IPS DF 6.9 (cell line): ENCODE results near the gene BLTP1.
"Not testable (repeated sequence)": the region's sequence is repeated elsewhere in the genome, so short reads cannot be mapped to it uniquely, and the experiment has no call there.

Experiments
- DNase-seq: peaks from one replicate; pipeline ENCODE4 v3.0.0-alpha.2; 2013; ENCODE audit warnings: low read depth, low spot score
- H3K27ac ChIP-seq: one replicate; pipeline ENCODE4 v1.5.1; 2013; ENCODE audit warnings: low read length, control low read depth
- H3K27me3 ChIP-seq: 2 replicates; pipeline ENCODE4 v1.6.1; 2013; ENCODE audit warnings: mild to moderate bottlenecking, low read length; ENCODE audit not compliant: control insufficient read depth, insufficient read depth
- H3K36me3 ChIP-seq: 2 replicates; pipeline ENCODE4 v1.6.1; 2013; ENCODE audit warnings: low read length; ENCODE audit not compliant: control insufficient read depth, insufficient read depth
- H3K4me1 ChIP-seq: 2 replicates; pipeline ENCODE4 v1.6.1; 2013; ENCODE audit warnings: low read length; ENCODE audit not compliant: control insufficient read depth, insufficient read depth
- H3K4me3 ChIP-seq: 2 replicates; pipeline ENCODE4 v1.5.1; 2013; ENCODE audit warnings: mild to moderate bottlenecking, low read length
- H3K9me3 ChIP-seq: 2 replicates; pipeline ENCODE4 v1.6.1; 2013; ENCODE audit warnings: low read length, inconsistent platforms; ENCODE audit not compliant: control insufficient read depth, insufficient read depth
- WGBS: extraction: QIAGEN DNeasy Blood & Tissue Kit; methylation state at CpG from one replicate; pipeline ENCODE4 v1.1.7; 2013; ENCODE audit warnings: mixed read lengths, missing lambda C conversion rate; ENCODE audit not compliant: insufficient read length, insufficient coverage; 5-methylcytosine and 5-hydroxymethylcytosine counted together

The BLTP1 gene, protein sequence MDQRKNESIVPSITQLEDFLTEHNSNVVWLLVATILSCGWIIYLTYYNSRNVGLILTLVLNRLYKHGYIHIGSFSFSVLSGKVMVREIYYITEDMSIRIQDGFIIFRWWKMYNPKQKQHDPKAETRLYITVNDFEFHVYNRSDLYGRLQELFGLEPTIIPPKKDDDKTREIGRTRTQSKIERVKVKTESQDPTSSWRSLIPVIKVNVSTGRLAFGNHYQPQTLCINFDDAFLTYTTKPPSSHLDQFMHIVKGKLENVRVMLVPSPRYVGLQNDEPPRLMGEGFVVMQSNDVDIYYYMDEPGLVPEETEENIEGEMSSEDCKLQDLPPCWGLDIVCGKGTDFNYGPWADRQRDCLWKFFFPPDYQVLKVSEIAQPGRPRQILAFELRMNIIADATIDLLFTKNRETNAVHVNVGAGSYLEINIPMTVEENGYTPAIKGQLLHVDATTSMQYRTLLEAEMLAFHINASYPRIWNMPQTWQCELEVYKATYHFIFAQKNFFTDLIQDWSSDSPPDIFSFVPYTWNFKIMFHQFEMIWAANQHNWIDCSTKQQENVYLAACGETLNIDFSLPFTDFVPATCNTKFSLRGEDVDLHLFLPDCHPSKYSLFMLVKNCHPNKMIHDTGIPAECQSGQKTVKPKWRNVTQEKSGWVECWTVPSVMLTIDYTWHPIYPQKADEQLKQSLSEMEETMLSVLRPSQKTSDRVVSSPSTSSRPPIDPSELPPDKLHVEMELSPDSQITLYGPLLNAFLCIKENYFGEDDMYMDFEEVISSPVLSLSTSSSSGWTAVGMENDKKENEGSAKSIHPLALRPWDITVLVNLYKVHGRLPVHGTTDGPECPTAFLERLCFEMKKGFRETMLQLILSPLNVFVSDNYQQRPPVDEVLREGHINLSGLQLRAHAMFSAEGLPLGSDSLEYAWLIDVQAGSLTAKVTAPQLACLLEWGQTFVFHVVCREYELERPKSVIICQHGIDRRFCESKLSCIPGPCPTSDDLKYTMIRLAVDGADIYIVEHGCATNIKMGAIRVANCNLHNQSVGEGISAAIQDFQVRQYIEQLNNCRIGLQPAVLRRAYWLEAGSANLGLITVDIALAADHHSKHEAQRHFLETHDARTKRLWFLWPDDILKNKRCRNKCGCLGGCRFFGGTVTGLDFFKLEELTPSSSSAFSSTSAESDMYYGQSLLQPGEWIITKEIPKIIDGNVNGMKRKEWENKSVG (N-terminal part only)

GRCh38 chr4:122151982-122152710 is at the start of gene BLTP1:
Gene BLTP1 (plus strand): TSS chr4:122152331. CDS start chr4:122170648, 18,317 bp downstream.
- WGBS = no CpG with 5 or more reads among the region's 53 CpGs
- no peaks in the 10 kb centered on the region for H3K36me3 ChIP-seq
- H3K9me3 ChIP-seq = no peaks in the 10 kb centered on the region
- H3K27me3 ChIP-seq = no peaks in the 10 kb centered on the region
- DNase-seq = peak; percentile 64
- 0 out of 2 replicates have a peak, but pooled peaks cover 1% of the 10 kb centered on the region for H3K4me1 ChIP-seq
- peak within 1 kb of the TSS; percentile 76 for H3K4me3 ChIP-seq
- no peak within 1 kb of the TSS for H3K27ac ChIP-seq

DNA sequence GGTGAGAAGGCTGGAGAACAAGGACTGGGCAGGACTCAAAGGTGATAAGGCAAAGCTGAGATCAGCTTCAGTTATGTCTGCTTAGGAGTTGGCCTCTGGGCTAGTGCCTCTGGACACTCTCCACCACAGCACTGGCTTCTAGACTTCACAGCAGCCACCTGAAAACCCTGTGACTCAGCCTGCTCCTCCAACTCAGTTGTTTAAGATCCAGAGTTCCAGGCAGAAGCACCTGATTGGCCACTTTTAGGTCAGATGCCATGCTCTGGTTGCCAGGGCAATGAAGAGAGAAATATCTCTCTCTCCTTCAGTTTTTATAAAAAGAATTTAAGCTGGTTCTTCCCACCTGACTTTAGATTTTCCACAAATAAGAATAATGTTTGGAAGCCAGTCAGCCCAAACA is 47.9 kb upstream of the BLTP1 start:
- no peak for DNase-seq
- Histone ChIP-seq H3K9me3 (no peaks in the 10 kb centered on the region), H3K36me3 (no peaks in the 10 kb centered on the region), H3K4me1 (peaks cover 3% of the 10 kb centered on the region), H3K4me3 (no peak overlapping the region), H3K27ac (no peak overlapping the region), H3K27me3 (peaks cover 2% of the 10 kb centered on the region; the same call in 1 of the 2 replicates)

DNA sequence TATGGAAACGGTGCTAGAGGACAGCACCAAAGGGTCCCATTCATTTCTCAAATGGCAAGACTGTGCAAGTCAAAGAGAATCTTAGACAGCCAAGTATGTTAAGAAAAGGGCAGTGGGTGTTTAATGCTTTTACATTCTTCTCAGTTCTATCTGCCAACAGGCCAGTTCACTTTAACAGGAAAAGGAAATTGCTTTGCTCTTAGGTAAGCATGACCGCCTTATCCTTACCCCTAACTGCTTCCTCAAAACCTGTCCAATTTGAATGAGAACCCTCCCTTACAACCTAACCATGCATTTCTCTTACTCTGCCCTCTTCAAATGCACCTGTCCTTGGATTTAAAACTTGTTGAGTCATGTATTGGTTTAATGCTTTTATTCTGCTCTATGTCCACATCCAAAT is 44.5 kb upstream of the BLTP1 start:
- DNase-seq = no peak
- no CpG with 5 or more reads among the region's 2 CpGs for WGBS
- no peak overlapping the region for H3K27ac ChIP-seq

DNA sequence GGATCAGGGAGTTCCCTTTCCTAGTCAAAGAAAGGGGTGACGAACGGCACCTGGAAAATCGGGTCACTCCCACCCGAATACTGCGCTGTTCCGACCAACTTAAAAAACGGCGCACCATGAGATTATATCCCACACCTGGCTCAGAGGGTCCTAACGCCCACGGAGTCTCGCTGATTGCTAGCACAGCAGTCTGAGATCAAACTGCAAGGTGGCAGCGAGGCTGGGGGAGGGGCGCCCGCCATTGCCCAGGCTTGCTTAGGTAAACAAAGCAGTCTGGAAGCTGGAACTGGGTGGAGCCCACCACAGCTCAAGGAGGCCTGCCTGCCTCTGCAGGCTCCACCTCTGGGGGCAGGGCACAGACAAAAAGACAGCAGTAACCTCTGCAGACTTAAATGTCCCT is 41.8 kb upstream of the BLTP1 start:
- DNase-seq, H3K27me3 ChIP-seq, H3K36me3 ChIP-seq, H3K4me1 ChIP-seq, H3K4me3 ChIP-seq, H3K27ac ChIP-seq, H3K9me3 ChIP-seq: not testable (repeated sequence)
- WGBS = no CpG with 5 or more reads among the region's 14 CpGs

More for the DNA sequence above, 44.5 kb upstream of the BLTP1 start:
- H3K9me3 ChIP-seq = no peaks in the 10 kb centered on the region
- no peaks in the 10 kb centered on the region for H3K4me1 ChIP-seq
- no peaks in the 10 kb centered on the region for H3K36me3 ChIP-seq
- no peaks in the 10 kb centered on the region for H3K27me3 ChIP-seq
- no peak overlapping the region for H3K4me3 ChIP-seq

- no peaks in the 10 kb centered on the region for H3K27me3 ChIP-seq
- H3K4me3 ChIP-seq = no peak overlapping the region
- H3K27ac ChIP-seq = no peak overlapping the region
- H3K9me3 ChIP-seq = no peaks in the 10 kb centered on the region
- H3K36me3 ChIP-seq = no peaks in the 10 kb centered on the region
- no peak for DNase-seq
- no CpG with 5 or more reads among the region's 1 CpG for WGBS
- H3K4me1 ChIP-seq = no peaks in the 10 kb centered on the region
Observed at GRCh38 chr4:122117743-122118142, 34.4 kb upstream of the BLTP1 start.

- no peak overlapping the region for H3K27ac ChIP-seq
- H3K27me3 ChIP-seq = no peaks in the 10 kb centered on the region
- DNase-seq = no peak
- H3K4me3 ChIP-seq = no peak overlapping the region
- no peaks in the 10 kb centered on the region for H3K9me3 ChIP-seq
- H3K36me3 ChIP-seq = no peaks in the 10 kb centered on the region
- WGBS = no CpG with 5 or more reads among the region's 1 CpG
- no peaks in the 10 kb centered on the region for H3K4me1 ChIP-seq
Observed at GRCh38 chr4:122118243-122118642, 33.9 kb upstream of the BLTP1 start.

GRCh38 chr4:122119739-122120138 is 32.4 kb upstream of the BLTP1 start:
- WGBS = no CpG with 5 or more reads among the region's 1 CpG
- Histone ChIP-seq H3K9me3 (no peaks in the 10 kb centered on the region), H3K4me1 (no peaks in the 10 kb centered on the region), H3K27me3 (no peaks in the 10 kb centered on the region), H3K27ac (no peak overlapping the region), H3K4me3 (no peak overlapping the region), H3K36me3 (no peaks in the 10 kb centered on the region)
- DNase-seq = no peak

- no CpG with 5 or more reads among the region's 2 CpGs for WGBS
- DNase-seq = no peak
- no peak overlapping the region for H3K27ac ChIP-seq
- no peaks in the 10 kb centered on the region for H3K4me1 ChIP-seq
- no peaks in the 10 kb centered on the region for H3K9me3 ChIP-seq
- H3K27me3 ChIP-seq = no peaks in the 10 kb centered on the region
- H3K36me3 ChIP-seq = no peaks in the 10 kb centered on the region
- no peak overlapping the region for H3K4me3 ChIP-seq
Observed at GRCh38 chr4:122121593-122121992, 30.5 kb upstream of the BLTP1 start.

DNA sequence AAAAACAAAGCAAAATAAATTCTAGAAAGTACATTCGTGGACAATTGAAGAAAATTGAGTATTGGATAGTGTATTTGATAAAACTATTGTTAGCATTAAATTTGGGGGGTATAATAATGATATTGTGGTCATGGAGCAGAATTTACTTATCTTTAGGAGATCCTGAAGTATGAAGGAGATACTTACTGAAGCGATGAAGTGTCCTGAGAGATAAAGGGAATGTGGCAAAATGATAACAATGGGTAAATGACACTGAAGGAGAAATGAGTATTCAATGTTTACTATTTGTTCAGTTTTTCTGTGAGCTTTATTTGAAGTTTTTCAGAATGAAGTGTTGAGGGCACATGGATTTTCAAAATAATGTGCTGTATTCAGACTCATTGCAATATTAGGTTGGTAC is 30.0 kb upstream of the BLTP1 start:
- 100% methylated on average over 1 of the region's 2 CpGs for WGBS
- no peaks in the 10 kb centered on the region for H3K36me3 ChIP-seq
- no peaks in the 10 kb centered on the region for H3K27me3 ChIP-seq
- no peaks in the 10 kb centered on the region for H3K4me1 ChIP-seq
- no peak overlapping the region for H3K4me3 ChIP-seq
- DNase-seq = no peak
- H3K27ac ChIP-seq = no peak overlapping the region
- no peaks in the 10 kb centered on the region for H3K9me3 ChIP-seq

- no peaks in the 10 kb centered on the region for H3K9me3 ChIP-seq
- no peaks in the 10 kb centered on the region for H3K4me1 ChIP-seq
- H3K27me3 ChIP-seq = no peaks in the 10 kb centered on the region
- no peak for DNase-seq
- WGBS = no CpG with 5 or more reads among the region's 1 CpG
- H3K27ac ChIP-seq = no peak overlapping the region
- H3K4me3 ChIP-seq = no peak overlapping the region
- no peaks in the 10 kb centered on the region for H3K36me3 ChIP-seq
Observed at GRCh38 chr4:122129061-122129460, 23.1 kb upstream of the BLTP1 start.
